Measurements from ENCODE around the gene LASP1.

GRCh38 chr17:38889745-38890409 lies 20.0 kb downstream of the LASP1 start:
- TF ChIP-seq CTCF (IDR thresholded peaks at IDR 0.05; ENCODE audit: extremely low read depth in 1 of 2, insufficient read depth in 1 of 2, low read depth in 1 of 2, low read length in 2 of 2) (no peak), POLR2AphosphoS5 (IDR thresholded peaks at IDR 0.05; ENCODE audit: insufficient read depth, low read depth, low read length) (no peak)
